Uterus (tissue), 4 donors: ENCODE results near the gene RAB3IP. TPM values are rescaled to one million over a fixed set of nuclear protein-coding genes. Genes with fewer than 3 reads are reported as not detected.

Experiments used
- DNase-seq, 2 donors: peaks; one replicate each; pipeline ENCODE4 v3.0.0-alpha.2; 2019 to 2020
- H3K27ac ChIP-seq, 2 donors: fragments of 200-600 bp; sonication (generic); 1 replicate in 1 of 2; 2 replicates in 1 of 2; pipeline ENCODE4 v1.5.1; 2016 to 2018
- H3K27me3 ChIP-seq, 2 donors: fragments of 200-600 bp; sonication (generic); one replicate each; pipeline ENCODE4 v1.5.1; 2018 to 2019; ENCODE audit warnings: control low read depth in 1 of 2
- H3K36me3 ChIP-seq, 2 donors: fragments of 200-600 bp; sonication (generic); one replicate each; pipeline ENCODE4 v1.5.1; 2019; ENCODE audit warnings: control low read depth in 1 of 2
- H3K4me1 ChIP-seq, 2 donors: fragments of 200-600 bp; sonication (generic); one replicate each; pipeline ENCODE4 v1.5.1; 2018 to 2019; ENCODE audit warnings: control low read depth in 1 of 2
- H3K4me3 ChIP-seq, 2 donors: fragments of 200-600 bp; sonication (generic); 1 replicate in 1 of 2; 2 replicates in 1 of 2; pipeline ENCODE4 v1.5.1; 2018 to 2019; ENCODE audit warnings: mild to moderate bottlenecking in 1 of 2
- H3K9me3 ChIP-seq, 2 donors: fragments of 200-600 bp; sonication (generic); one replicate each; pipeline ENCODE4 v1.5.1; 2019; ENCODE audit warnings: control low read depth in 1 of 2
- CTCF ChIP-seq, 4 experiments: fragments of 200-600 bp in 2 of 4; fragments of 450-650 bp in 2 of 4; sonication (generic) in 2 of 4; IDR thresholded peaks; one replicate each; pipeline ENCODE4 v1.5.1; 2016 to 2019; ENCODE audit warnings: antibody characterized with exemption in 4 of 4, mild to moderate bottlenecking in 2 of 4, moderate library complexity in 1 of 4
- POLR2A ChIP-seq, 2 donors: fragments of 450-650 bp; IDR thresholded peaks; one replicate each; pipeline ENCODE4 v1.6.1; 2016; ENCODE audit warnings: antibody characterized with exemption in 2 of 2, mild to moderate bottlenecking in 1 of 2, moderate library complexity in 1 of 2
- intact Hi-C: fragments of 100-400 bp; cut with DNase I; formaldehyde crosslinking; loops from one replicate; pipeline ENCODE4 v1.15.1; 2023; ENCODE audit warnings: low total_unique reads
- total RNA-seq, 4 donors: library from RNA; depleted of rRNA in 3 of 4; stranded (reverse); fragments of >200 nt in 3 of 4; gene quantifications; one replicate each; pipeline versions ENCODE4 v1.1.0 to v1.2.4, GENCODE V29; 2014 to 2023
- donor health status: DM: yes; HTN: yes; CAD: no.

The RAB3IP gene
- total RNA-seq, 4 donors from 2014 or later: 13.5 to 71.5 (median 21.1) TPM

- intact Hi-C loops: no loop called here
- Histone ChIP-seq H3K9me3 (no peaks in the 10 kb centered on the region), H3K27me3 (no peaks in the 10 kb centered on the region), H3K27ac (no peak overlapping the region), H3K36me3 (no peaks in the 10 kb centered on the region), H3K4me1 (no peaks in the 10 kb centered on the region), H3K4me3 (no peak overlapping the region)
- TF ChIP-seq CTCF (IDR thresholded peaks at IDR 0.05) (no peak), POLR2A (IDR thresholded peaks at IDR 0.05) (no peak)
- no peak for DNase-seq
Measured at GRCh38 chr12:69712826-69713225, 25.8 kb upstream of the RAB3IP start.

- no peak for TF ChIP-seq CTCF (IDR thresholded peaks at IDR 0.05)
- TF ChIP-seq POLR2A (IDR thresholded peaks at IDR 0.05): no peak
- no peak for DNase-seq
- H3K4me3 ChIP-seq: no peak overlapping the region
- H3K9me3 ChIP-seq: no peaks in the 10 kb centered on the region
- H3K27me3 ChIP-seq: no peaks in the 10 kb centered on the region
- no peaks in the 10 kb centered on the region for H3K4me1 ChIP-seq
- H3K36me3 ChIP-seq: no peaks in the 10 kb centered on the region
- H3K27ac ChIP-seq: no peak overlapping the region
- intact Hi-C loops: no loop called here
Measured at GRCh38 chr12:69714542-69714941, 24.1 kb upstream of the RAB3IP start.

- H3K4me3 ChIP-seq: no peak overlapping the region
- no peaks in the 10 kb centered on the region for H3K36me3 ChIP-seq
- no peak overlapping the region for H3K27ac ChIP-seq
- intact Hi-C loops: no loop called here
- H3K27me3 ChIP-seq: no peaks in the 10 kb centered on the region
- no peaks in the 10 kb centered on the region for H3K9me3 ChIP-seq
- DNase-seq: no peak
- H3K4me1 ChIP-seq: no peaks in the 10 kb centered on the region
- TF ChIP-seq CTCF (IDR thresholded peaks at IDR 0.05) (no peak), POLR2A (IDR thresholded peaks at IDR 0.05) (no peak)
Measured at GRCh38 chr12:69719336-69720316, 19.0 kb upstream of the RAB3IP start.

GRCh38 chr12:69720750-69721149 is 17.9 kb upstream of the RAB3IP start:
- Histone ChIP-seq H3K27ac (no peak overlapping the region), H3K4me1 (no peaks in the 10 kb centered on the region), H3K4me3 (no peak overlapping the region), H3K9me3 (no peaks in the 10 kb centered on the region), H3K36me3 (no peaks in the 10 kb centered on the region), H3K27me3 (no peaks in the 10 kb centered on the region)
- TF ChIP-seq CTCF (IDR thresholded peaks at IDR 0.05) (no peak), POLR2A (IDR thresholded peaks at IDR 0.05) (no peak)
- intact Hi-C loops: no loop called here
- DNase-seq: no peak

GRCh38 chr12:69726922-69727321 is 11.7 kb upstream of the RAB3IP start:
- Histone ChIP-seq H3K9me3 (no peaks in the 10 kb centered on the region), H3K27ac (no peak overlapping the region), H3K4me1 (no peaks in the 10 kb centered on the region), H3K4me3 (no peak overlapping the region), H3K27me3 (no peaks in the 10 kb centered on the region), H3K36me3 (no peaks in the 10 kb centered on the region)
- intact Hi-C loops: no loop called here
- TF ChIP-seq POLR2A (IDR thresholded peaks at IDR 0.05): no peak
- no peak for TF ChIP-seq CTCF (IDR thresholded peaks at IDR 0.05)
- DNase-seq: no peak
